ENCODE measurements around the gene CDH4.
"Not testable (repeated sequence)": the region's sequence is repeated elsewhere in the genome, so short reads cannot be mapped to it uniquely, and the experiment has no call there.

CDH4 gene

DNA sequence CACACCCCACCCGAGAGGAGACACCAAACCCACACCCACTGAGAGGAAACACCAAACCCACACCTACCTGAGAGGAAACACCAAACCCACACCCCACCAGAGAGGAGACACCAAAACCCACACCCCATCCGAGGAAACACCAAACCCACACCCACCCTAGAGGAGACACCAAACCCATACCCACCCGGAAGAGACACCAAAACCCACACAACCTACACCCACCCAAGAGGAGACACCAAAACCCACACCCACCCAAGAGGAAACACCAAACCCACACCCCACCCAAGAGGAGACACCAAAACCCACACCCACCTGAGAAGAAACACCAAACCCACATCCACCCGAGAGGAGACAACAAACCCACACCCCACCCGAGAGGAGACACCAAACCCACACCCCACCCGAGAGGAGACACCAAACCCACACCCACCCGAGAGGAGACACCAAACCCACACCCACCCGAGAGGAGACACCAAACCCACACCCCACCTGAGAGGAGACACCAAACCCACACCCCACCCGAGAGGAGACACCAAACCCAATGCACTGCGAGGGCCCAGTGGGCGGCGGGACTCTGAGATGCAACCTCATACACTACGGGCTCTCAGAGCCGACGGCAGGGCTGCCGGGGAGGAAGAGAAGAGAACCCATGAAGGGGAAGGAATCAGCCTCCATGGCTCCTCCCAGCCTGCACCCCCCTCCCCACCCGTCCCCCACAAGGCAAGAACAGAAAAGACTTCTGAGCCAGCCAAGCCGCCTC lies 730.3 kb downstream of the CDH4 start:
- no peak overlapping the region for H3K4me3 ChIP-seq (ENCODE audit: low read length)
- TF ChIP-seq, protein P1, sequence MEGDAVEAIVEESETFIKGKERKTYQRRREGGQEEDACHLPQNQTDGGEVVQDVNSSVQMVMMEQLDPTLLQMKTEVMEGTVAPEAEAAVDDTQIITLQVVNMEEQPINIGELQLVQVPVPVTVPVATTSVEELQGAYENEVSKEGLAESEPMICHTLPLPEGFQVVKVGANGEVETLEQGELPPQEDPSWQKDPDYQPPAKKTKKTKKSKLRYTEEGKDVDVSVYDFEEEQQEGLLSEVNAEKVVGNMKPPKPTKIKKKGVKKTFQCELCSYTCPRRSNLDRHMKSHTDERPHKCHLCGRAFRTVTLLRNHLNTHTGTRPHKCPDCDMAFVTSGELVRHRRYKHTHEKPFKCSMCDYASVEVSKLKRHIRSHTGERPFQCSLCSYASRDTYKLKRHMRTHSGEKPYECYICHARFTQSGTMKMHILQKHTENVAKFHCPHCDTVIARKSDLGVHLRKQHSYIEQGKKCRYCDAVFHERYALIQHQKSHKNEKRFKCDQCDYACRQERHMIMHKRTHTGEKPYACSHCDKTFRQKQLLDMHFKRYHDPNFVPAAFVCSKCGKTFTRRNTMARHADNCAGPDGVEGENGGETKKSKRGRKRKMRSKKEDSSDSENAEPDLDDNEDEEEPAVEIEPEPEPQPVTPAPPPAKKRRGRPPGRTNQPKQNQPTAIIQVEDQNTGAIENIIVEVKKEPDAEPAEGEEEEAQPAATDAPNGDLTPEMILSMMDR (conservative IDR thresholded peaks at IDR 0.05; ENCODE audit: low read depth, low read length): no peak
- no peak for DNase-seq (ENCODE audit: low read depth)

DNA sequence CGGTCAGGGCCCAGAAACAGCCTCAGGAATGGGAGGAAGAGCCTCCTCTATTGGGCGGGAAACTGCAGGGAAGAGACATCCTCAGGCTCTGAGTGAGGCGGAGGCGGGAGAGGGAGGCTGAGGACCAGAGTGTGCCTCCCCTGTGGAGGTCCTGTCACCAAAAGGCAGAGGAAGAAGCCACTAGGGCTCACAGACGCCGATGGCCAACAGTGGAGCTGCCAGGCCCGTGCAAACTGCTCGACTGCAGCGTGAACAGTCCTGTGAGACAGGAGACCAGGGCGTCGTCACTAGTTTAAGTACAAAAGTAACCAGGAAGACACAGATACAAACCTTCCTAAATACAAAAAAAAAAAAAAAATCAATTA lies 730.9 kb downstream of the CDH4 start:
- TF ChIP-seq, protein P1 (conservative IDR thresholded peaks at IDR 0.05; ENCODE audit: low read depth, low read length): no peak
- H3K4me3 ChIP-seq (ENCODE audit: low read length): no peak overlapping the region
- no peak for DNase-seq (ENCODE audit: low read depth)

DNA sequence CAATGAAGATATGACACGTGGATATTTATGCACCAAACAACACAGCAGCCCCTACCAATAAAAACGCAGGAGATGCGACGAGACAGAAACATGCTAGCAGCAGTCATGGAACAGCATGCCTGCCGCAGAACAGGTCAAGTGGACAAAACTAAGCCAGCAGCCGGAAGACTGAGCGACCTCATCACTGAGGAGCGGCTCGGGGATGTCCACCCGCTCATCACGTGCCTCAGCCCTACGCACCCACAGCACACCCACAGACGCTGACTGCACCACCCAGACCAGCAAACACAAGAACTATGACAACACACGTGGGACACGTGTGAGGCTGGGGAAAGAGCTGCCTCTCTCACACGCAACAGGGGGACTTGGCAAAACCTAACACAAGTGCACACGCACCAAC lies 731.9 kb downstream of the CDH4 start:
- TF ChIP-seq, protein P1 (conservative IDR thresholded peaks at IDR 0.05; ENCODE audit: low read depth, low read length): no peak
- no peak for DNase-seq (ENCODE audit: low read depth)
- no peak overlapping the region for H3K4me3 ChIP-seq (ENCODE audit: low read length)

DNA sequence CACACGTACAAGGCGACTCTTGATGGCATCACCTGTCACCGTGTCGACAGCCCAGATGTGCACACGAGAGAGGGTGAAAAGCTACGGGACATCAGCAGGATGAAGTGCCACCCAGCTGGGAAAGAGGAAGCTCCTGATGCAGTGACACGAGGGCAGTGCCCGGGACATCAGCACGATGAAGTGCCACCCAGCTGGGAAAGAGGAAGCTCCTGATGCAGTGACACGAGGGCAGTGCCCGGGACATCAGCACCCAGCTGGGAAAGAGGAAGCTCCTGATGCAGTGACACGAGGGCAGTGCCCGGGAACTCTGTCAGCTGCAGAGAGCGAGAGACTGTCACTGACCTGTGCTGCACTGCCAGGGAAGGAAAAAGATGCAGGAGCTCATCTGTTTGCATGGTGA lies 732.4 kb downstream of the CDH4 start:
- not testable (repeated sequence) for H3K4me3 ChIP-seq (ENCODE audit: low read length); DNase-seq (ENCODE audit: low read depth)

DNA sequence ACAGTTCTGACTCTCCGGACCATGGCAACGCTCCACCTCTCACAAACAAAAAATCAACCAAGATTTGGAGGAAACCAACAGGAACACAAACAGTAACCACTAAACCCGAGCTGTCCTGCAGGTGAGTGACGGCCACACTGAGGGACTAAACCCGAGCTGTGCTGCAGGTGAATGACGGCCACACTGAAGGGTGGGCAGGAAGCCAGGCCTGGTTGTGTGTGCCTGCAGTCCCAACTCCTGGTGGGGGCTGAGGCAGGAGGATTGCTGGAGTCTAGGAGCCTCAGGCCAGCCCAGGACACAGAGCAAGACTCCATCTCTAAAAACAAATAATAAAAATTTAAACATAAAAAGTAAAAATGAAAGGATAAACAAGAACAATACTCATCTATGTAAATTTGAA lies 733.0 kb downstream of the CDH4 start:
- H3K4me3 ChIP-seq (ENCODE audit: low read length): no peak overlapping the region
- no peak for DNase-seq (ENCODE audit: low read depth)
- TF ChIP-seq, protein P1 (conservative IDR thresholded peaks at IDR 0.05; ENCODE audit: low read depth, low read length): no peak

DNA sequence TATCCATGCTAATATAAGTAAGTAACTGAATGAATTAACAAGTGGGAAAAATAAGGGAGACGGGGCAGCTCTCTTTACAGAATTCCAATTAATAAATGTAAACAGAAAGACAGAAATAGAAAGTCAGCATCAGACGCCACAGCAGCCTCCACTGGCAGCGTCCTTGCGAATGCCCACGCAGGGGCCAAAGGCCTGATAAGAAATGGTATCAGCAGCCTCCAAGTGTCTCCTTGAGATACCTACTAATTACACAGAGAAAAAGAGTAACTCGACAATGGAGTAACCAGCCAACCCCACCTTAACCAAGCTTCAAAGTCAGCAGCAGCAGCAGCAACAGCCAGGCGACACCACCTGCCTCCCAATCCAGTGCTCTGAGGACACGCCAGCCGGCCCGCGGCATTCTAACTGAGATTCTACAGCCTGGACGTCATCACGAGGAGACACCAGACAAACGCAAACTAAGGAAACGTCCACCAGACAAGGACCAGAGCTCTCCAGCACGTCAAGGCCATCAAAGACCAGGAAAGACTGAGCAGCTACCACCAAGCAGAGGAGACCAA lies 734.8 kb downstream of the CDH4 start:
- no peak overlapping the region for H3K4me3 ChIP-seq (ENCODE audit: low read length)
- TF ChIP-seq, protein P1 (conservative IDR thresholded peaks at IDR 0.05; ENCODE audit: low read depth, low read length): no peak
- no peak for DNase-seq (ENCODE audit: low read depth)

DNA sequence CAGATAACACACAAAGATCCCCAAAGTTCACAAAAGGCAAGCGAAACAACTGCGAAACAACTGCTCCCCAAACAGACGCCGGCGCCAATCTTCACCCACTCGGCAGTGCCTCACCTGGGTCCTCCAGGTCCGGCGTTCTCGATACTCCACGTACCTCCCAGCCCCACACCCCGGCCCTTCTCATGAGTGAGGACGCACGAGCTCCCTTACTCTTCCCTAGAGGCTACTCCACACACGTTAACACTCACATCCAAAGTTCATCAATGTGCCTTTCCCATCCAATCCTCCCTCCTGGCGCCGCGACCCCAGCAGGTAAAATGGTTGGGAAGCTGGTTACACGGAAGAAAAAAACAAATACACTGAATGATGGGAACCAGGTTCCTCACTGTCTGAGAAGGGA lies 736.6 kb downstream of the CDH4 start:
- no peak for DNase-seq (ENCODE audit: low read depth)
- TF ChIP-seq, protein P1 (conservative IDR thresholded peaks at IDR 0.05; ENCODE audit: low read depth, low read length): no peak
- H3K4me3 ChIP-seq (ENCODE audit: low read length): no peak overlapping the region
